HG03060 (cell line): ENCODE data around the gene PLCB4.

Source experiments
- ATAC-seq: cut with Tn5 transposase; IDR thresholded peaks from one replicate; pipeline ENCODE4 v1.9.1; 2021; ENCODE audit warnings: low read depth, moderate number of reproducible peaks; ENCODE audit not compliant: unreplicated experiment

Gene PLCB4

DNA sequence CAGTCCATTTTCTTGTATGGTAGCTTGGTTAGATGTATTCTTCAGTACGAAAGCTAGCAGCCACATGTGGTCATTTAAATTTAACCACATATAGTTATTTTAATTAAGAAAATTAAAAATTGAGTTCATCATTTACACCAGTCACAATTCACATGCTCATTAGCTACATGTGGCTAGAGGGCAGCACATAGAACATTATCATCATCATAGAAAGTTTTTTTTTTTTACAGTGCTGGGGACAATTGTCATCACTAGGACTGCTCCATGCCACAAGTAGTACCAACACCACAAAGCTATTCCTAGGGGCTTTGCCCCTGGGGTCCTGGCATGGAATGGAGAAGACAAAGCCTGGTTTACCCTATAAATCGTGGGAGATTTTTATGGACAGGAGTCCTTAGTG, 30.5 kb downstream of the PLCB4 start:
- ATAC-seq: no peak

DNA sequence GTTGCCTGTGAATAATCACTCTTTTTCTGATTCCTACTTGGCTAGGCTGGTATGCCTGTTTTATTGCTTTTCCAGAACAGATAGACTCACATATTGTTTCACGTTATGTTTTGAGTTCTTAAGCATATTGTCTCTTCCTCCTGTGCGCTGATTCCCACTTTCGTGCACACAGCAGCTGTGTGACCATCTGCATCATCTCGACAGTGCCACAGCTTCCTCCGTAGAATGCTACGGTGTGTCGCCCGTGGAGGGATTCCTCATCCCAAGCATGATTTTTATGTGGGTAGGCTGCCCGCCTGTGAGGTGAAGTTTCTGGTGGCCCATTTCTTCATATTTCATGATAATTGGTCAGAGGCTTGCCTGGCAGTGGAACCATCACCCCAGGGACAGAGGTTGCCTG, 31.8 kb downstream of the PLCB4 start:
- ATAC-seq: no peak

DNA sequence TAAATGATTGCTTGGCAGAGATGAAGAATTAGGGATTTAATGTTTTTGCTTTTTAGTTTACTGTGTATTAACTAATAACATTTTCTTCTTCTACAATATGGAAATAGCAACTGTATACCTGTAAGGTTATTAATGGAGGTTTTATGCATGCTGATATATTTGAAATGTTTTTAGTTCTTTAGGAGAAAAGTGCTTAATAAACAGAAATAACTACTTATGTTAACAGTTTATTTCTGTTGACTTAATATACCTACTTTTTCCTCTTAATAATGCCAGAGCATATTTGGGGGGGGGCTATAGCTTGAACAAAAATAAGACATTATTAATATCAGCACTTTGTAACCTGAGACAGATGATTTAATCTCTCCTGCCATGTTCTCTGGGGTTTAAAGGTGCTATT, 33.6 kb downstream of the PLCB4 start:
- no peak for ATAC-seq

DNA sequence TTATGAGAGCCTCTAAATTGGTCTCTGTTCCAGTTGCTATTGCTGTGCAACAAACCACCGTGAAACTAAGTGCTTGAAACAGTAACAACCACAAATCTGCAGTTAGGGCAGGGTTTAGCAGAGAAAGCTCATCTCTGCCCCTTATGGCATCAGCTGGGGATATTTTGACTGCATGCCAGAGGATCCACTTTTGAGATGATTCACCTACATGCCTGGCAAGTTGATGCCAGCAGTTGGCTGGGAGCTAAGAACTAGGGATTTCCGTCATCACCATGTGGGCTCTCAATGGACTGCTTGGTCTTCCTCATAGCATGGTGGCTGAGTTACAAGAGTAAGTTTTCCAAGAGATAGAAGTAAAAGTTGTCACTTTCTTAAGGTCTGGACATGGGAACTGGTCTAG, 35.1 kb downstream of the PLCB4 start:
- no peak for ATAC-seq

DNA sequence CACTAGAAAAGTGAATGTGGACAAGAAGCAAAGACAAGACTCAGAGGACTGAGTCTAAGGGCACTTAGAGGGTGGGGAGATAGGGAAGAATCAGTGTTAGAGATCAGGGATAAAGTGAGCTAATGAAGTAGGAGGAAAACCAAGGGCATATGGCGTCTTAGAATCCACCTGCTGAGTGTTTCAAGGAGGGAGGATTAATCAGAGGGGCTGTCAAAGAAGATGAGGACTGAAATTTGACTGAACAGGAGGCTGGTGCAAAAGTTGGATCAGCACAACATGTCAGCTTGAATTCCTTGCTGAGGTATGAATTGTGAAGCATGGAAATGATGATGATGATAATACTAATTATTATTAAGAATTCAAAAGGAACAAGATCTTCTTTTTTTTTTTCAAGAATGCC, 39.4 kb downstream of the PLCB4 start:
- no peak for ATAC-seq

DNA sequence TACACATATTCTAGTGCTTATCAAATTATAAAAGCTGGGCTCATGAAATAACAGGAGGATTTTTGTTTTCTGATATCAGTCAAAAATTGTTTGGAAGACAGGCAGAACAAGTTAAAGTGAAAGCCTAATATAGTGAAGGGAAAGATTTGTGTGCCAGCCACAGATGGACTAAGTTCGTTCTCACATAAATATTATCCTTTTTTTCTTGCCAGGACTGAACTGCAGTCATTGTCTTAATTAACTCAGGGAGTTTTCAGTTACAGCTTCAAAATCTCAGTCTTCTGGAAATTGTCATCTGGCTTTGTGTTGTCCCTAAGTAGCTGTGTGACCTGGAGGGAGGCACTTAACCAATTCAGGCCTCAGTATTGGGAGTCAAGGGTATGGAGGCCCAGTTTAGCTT, 40.7 kb downstream of the PLCB4 start:
- no peak for ATAC-seq

DNA sequence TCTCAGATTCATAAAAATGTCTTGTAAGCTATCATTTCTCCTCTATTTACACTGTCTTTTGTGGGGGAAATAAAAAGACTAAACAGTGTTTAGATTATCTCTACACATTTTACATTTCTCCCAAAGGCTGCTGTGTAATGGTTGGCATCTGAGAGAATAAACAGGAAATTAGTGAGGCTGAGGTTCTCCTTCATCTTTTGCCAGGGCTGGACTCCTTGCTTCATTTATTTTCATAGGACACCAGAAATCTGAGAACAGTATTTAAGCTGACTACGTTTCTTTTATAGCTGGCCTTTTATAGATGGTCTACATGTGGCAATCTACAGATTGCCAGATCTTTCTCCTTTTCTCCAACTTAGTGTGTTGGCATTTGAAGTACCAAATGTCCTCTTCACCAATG, 41.5 kb downstream of the PLCB4 start:
- ATAC-seq: no peak

DNA sequence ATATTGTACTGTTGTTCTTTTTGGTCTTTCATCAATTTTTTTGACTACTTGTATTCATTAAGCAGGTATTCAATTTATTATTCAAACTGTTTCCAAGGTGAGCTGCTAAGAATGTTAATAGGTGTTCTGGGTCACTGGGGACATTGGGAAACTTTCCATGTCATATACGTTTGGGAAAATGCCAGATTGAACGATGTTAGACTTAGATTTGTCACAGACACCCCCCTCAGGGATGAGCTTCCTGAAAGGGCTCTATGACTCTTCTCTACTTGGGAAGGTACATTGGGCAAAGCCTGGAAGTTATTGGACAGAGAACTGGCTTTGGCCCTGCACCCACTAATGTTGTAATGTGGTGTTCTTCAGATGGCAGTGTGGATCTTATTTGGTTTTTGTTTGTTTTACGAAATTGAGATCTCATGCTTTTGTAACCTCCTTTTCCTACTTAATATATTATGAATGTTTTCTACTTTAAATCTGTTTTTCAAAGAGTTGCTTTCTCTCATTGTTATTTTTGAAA, 42.1 kb downstream of the PLCB4 start:
- no peak for ATAC-seq

DNA sequence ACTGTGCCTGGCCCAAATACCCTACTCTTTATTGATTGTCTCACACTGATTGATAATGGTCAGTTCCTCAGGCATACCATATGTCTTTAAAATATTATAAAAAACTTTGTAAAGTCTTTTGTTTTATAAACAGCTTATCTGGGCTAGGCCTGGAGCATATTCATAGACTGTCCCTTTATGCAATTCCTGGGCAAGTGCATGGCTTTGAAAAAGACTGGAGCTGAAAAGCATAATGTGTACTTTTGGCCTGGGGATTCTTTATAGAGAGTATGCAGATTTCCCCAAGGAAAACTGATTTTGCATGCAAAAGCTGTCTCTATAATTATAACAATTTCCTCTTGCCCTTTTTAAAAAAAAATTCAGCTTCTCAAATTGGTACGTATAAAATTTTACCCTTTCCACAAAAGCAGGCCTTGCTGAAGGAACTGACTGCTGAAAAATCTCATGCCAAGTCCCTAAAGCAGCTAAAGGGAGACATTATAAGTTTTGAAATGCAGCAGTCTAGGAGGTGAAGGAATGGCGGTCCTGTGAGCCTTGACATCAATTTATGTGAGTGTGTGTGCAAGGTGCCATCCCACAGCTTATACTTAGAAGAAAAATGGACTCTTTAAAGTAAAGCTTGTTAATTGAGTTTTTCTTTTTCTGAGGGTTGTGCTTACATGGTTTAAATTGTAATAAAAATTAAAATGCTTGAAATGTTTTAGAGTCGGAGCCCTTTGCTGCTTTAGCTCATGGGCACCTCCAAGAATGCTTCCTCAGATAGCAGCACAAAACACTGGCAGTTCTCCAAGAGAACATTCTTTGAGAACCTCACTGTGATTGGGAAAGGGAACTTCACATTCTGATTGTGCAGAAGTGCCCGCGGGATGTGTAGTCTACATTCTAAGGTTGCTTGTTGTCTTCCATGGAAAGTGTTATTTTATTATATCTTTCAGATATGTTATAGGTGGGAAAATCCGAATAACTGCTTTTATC, 43.9 kb downstream of the PLCB4 start:
- ATAC-seq: no peak

DNA sequence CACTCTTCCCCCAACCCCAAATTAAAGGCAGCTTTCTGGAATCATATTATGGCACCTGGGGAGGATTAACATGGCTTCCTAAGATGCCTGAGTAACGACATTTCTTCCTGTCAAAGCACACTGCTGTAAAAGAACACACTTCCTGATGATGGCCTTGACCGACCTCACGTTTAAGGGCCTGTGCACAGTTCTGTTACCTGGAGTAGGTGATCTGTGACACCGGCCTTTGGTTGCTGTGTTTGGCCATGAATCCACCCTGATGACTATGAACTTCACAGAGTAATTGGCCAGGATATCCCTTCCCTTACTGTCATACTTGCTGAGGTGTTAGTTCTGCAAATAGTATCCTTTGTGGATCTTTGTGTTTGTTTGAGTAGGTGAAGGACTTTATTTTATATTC, 45.8 kb downstream of the PLCB4 start:
- no peak for ATAC-seq

DNA sequence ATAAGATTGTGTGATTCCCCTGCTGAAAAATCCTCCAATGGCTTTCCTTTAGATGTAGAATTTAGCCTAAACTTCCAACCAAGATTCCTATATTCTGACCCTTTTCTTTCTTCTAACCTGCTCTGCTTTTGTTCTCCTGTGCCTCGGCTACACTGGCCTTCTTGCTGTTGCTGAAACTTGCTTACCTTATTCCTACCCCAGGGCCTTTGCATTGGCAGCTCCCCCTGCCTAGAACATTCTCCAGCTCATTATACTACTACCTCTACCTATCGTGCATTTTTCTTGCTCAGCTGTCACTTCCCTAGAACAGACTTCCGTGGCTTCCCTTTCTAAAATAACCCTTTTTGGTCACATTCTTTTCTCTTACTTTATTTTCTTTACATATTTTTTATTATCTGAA, 48.7 kb downstream of the PLCB4 start:
- no peak for ATAC-seq

DNA sequence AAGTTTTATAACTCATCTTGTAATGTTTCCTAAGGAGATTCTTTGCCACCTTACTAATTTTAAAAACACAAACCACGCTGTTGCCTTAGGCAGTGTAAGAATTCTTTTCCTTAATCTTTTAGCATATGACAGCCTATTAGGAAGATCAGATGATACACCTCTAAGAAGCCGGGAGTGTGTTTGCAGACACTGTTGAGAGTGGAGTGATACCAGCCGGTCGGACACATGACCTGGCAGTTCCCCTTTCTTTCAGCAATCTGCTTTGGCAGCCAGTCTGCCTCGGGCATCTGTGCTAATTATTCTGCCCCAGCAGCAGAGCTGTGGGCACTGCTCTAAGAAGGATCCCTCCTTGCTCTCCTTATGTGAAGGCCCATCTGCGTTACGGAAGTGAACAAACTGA, 50.9 kb downstream of the PLCB4 start:
- no peak for ATAC-seq

DNA sequence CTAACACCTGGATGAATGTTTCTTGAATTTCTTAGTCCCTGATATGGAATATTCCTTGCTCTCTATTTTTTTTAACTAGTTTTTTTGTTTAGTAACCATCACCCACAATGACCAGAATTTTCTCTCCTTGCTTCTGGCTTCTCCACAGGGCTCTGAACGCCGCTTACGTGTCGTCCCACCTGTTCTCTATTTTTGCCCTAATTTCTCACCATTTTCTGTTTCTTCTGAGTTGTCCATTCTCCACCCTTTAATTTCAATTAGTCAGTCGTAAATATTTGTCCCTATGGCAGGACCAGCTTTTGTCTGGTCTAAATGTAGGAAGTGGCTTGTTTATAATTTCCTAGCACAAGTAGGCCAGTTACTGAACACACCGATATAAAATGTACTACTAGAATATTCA, 52.3 kb downstream of the PLCB4 start:
- no peak for ATAC-seq

DNA sequence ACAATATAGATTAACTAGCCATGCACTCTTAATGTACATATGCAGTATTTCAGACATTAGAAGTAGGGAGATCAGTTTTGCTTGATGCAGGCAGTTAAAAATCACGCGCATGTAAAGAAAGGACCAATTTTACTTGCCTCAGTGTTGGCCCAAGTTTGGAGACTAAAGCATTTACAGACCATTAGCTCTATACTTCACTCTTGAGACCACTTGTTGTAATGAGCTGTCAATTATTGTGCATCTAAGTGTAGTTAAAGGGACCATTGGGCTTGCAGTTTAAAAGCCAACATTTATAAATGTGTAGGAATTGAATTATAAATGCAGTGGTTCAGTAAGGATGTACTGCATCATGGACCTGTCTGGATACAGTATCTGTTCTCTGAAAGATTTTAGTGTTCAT, 53.7 kb downstream of the PLCB4 start:
- no peak for ATAC-seq

DNA sequence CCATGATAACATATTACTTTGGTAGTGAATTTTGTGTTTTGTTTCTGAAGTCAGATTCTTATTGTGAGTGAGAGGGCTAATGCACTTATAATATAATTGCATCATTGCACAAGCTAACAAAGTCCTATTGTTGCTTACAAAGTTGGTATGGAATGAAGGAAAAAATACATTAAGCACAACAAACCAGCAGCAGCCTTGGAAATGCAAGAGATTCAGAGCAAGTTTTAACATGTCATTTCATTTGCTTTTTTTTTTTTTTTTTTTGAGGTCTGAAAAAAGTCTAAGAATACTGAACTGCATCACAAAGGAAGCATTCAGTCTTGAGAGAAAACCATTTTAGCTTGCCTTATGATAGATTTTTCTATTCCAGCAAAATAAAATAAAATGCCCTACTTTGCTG, 57.6 kb downstream of the PLCB4 start:
- no peak for ATAC-seq

DNA sequence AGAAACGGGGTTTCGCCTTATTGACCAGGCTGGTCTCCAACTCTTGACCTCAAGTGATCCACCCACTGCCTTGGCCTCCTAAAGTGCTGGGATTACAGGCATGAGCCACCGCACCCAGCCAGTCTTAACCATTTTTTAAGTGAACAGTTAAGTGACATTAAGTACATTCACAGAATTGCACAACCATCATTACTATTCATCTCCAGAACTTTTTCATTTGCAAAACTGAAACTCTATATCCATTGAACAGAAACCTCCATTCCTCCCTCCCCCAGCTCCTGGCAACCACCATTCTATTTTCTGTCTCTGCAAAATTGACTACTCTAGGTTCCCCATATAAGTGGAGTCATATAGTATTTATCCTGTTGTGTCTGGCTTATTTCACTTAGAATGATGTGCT, 59.7 kb downstream of the PLCB4 start:
- no peak for ATAC-seq

DNA sequence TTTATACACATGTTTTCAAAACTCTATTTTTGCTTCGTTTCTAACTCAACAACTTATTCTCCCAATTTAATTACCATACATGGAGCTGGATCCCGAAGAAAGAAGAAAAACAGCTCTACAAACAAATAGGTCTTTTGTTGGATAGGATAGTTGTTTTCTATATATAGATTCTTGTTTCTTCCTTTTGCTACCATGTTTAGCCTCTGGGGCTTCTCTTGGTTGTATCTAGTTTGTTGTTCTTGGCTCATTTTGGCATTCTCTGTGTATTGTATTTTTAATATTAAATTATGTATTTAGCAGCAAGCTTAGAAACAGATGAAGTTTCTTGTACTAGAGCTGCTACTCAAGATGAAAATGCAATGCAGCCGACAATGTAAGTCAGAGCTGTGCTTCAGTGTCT, 60.9 kb downstream of the PLCB4 start:
- ATAC-seq: no peak

DNA sequence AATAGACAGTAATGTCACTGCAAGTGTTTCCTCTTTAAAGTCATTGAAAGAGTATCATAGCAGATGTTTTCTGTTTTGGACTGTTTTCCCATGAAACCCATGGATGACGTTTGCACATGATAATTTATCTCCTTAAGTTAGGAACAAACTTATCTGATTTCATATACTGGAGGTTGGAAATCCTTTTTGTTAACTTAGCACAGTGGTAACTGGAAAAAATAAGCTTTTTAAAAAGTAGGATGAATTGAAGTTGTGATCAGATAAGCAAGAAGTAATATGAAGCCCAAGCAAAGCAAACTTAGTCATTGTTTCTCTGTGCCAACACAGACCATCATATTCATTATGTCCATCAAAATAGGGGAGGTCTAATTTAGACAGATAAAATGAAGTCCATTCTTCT, 61.6 kb downstream of the PLCB4 start:
- ATAC-seq: no peak

DNA sequence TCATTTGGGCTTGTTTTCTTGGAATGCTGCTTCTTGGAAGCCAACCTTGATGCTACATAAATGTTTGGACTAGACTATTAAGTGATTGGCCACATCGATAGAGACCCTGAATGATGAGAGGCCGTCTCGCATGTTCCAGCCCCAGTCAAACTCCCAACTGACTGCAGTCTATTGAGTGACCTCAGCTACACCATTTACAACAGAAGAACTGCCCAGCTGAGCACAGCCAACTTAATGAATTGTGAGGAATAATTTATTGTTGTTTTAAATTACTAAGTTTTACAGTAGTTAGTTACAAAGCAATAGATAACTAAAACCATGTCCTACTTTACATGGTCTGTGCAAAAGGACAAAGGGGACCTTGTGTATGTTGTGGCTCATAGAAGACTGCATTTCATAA, 63.0 kb downstream of the PLCB4 start:
- no peak for ATAC-seq

DNA sequence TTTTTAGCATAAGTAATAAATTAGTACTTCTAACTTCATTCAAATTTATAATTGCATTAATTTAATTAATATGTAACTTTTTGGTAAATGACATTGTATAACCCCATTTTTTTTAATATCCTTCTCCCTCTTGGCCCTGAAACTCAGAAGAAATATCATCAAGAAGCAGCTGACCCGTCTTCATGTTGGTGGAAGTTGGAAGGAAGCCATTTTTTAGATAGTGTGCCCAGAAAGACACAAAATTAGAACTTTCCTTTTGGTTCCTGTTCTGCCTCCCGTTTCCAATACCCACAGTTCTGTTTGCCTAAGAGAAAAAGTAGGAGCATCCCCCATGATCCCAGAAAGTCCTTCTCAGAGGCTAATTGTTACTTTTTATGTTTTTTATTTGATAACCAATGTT, 65.5 kb downstream of the PLCB4 start:
- no peak for ATAC-seq

DNA sequence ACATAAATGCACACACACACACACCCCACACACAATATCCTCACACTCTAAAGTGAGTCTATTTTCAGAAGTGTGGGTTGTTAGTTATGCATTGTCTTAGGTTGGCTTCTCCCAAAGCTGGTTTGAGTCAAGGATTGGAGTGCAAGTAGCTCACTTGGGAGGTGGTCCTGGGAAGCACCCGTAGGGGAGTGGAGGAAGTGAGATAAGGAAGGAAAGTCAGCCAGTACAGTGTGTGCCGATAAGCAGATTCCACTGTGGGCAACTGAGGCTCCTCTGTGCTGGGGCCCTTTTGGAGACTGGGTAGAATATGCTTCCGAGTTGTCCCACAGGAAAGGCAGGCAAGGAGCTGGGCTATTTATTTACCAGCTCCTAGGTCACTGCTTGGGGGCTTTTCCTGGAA, 67.2 kb downstream of the PLCB4 start:
- ATAC-seq: no peak

DNA sequence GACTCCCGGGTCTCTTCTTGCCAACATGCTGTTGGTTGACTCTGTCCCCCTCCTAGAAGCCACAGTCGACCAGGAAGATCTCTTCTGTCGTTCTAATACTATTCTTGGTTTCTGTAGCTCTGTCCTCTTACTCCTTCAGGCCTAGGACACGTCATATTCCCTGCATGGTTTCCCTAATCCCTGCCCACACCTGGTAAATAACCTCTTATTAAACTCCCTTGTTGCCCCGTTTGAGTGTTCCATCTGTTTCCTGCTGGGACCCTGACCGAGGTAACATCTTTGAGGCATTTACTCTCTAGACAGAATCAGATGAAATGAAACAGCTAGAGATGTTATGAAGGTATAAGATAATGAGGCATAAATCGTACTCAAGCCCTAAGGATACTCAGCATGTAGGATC, 68.1 kb downstream of the PLCB4 start:
- no peak for ATAC-seq
